Naive B cell (primary cell): Measurements from ENCODE around the gene ITPKA. TPM values are rescaled to one million over a fixed set of nuclear protein-coding genes. Genes with fewer than 3 reads are reported as not detected.

ENCODE experiments used
- ATAC-seq, 2 donors: fragments of 150-1000 bp; cut with Tn5 transposase; 2 replicates each; pipeline ENCODE4 v1.10.0; 2021; ENCODE audit warnings: low read depth in 2 of 2, mild to moderate bottlenecking in 2 of 2, moderate library complexity in 2 of 2
- DNase-seq: peaks from one replicate; pipeline ENCODE4 v3.0.0; 2022
- H3K27ac Mint-ChIP-seq, 6 donors: one replicate each; pipeline ENCODE4 v1.8.0; 2020 to 2022; ENCODE audit warnings: mild to moderate bottlenecking in 6 of 6, mixed read lengths in 6 of 6, moderate library complexity in 5 of 6, inconsistent platforms in 2 of 6
- H3K27me3 Mint-ChIP-seq, 3 donors: one replicate each; pipeline ENCODE4 v1.8.0; 2021 to 2022; ENCODE audit warnings: mixed read lengths in 3 of 3, mild to moderate bottlenecking in 1 of 3
- H3K36me3 Mint-ChIP-seq, 2 donors: one replicate each; pipeline ENCODE4 v1.8.0; 2020 to 2022; ENCODE audit warnings: mixed read lengths in 2 of 2, inconsistent platforms in 1 of 2, mild to moderate bottlenecking in 1 of 2
- H3K4me1 Mint-ChIP-seq, 3 donors: one replicate each; pipeline ENCODE4 v1.8.0; 2020 to 2022; ENCODE audit warnings: mixed read lengths in 3 of 3, inconsistent platforms in 1 of 3, mild to moderate bottlenecking in 1 of 3, moderate library complexity in 1 of 3
- H3K4me3 Mint-ChIP-seq, 8 donors: one replicate each; pipeline ENCODE4 v1.8.0; 2020 to 2022; ENCODE audit warnings: mild to moderate bottlenecking in 8 of 8, mixed read lengths in 8 of 8, moderate library complexity in 8 of 8, inconsistent platforms in 2 of 8
- H3K9me3 Mint-ChIP-seq, 7 donors: one replicate each; pipeline ENCODE4 v1.8.0; 2020 to 2022; ENCODE audit warnings: mixed read lengths in 7 of 7, mild to moderate bottlenecking in 5 of 7, inconsistent platforms in 2 of 7, moderate library complexity in 1 of 7
- polyA plus RNA-seq, 6 donors: library from polyadenylated mRNA; unstranded; fragments of 300-500 nt; fragmentation: Illumina TruSeq; gene quantifications; one replicate each; pipeline ENCODE4 v1.2.3, GENCODE V29; 2021; ENCODE audit warnings: low read depth in 6 of 6

Gene ITPKA
- polyA plus RNA-seq, 6 donors from 2014 or later: not detected

DNA sequence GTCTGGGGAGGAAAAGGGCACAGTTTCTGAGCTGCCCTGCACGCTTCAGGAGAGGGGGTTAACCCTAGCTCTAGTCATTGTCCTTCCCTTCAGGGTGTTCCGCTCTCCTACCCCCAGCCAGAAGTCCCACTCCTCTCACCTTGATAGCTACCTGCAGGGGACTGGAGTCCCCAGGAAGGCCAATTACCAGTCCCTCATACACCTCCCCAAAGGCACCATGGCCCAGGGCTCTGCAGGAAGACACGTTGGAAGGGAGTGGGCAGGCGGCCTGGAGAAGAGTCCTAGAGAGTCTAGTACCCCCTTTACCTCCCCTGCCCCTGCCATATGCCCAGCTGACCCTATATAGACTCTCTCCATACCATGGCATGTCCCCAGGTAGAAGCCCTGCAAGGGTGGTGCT, 12.1 kb downstream of the ITPKA start:
- H3K27me3 Mint-ChIP-seq: peaks cover 5 to 34% (median 8%) of the 10 kb centered on the region in 3 donors
- peak overlapping the region in 1 of 6 donors; percentile 80 for H3K27ac Mint-ChIP-seq
- ATAC-seq (no peak), DNase-seq (no peak)
- peaks cover 19 to 29% (median 20%) of the 10 kb centered on the region in 3 donors for H3K4me1 Mint-ChIP-seq
- no peak overlapping the region for H3K4me3 Mint-ChIP-seq
- no peaks in the 10 kb centered on the region for H3K36me3 Mint-ChIP-seq
- no peaks in the 10 kb centered on the region for H3K9me3 Mint-ChIP-seq

DNA sequence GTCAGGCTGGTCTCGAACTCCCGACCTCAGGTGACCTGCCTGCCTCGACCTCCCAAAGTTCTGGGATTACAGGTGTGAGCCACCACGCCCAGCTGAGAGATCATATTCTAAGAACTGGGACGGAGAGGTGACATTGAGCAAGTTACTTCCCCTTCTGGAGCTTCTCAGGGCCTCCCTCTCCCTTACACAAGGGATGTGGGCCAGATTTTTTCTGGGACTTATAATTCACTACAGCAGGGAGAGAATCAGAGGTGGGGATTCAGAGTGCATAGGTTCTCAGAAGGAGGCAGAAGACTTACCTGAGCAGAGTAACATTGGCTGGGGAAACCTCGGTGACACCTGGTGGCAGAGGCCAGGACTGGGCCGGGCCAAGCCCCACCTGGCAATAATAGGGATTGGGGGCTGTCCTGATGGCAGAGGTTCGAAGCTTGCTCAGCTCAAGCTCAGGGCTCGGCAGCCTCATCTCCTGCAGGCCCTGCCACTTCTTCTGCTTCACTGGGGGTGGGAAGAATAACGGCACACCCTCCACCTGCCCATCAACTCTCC, 13.2 kb downstream of the ITPKA start:
- Mint-ChIP-seq H3K4me1 (peaks cover 11 to 20% (median 11%) of the 10 kb centered on the region in 3 donors), H3K4me3 (peak overlapping the region in 1 of 8 donors; percentile 25), H3K27ac (no peak overlapping the region), H3K36me3 (no peaks in the 10 kb centered on the region), H3K9me3 (no peaks in the 10 kb centered on the region), H3K27me3 (peaks cover 0 to 24% (median 0%) of the 10 kb centered on the region in 3 donors)
- ATAC-seq (no peak), DNase-seq (no peak)

DNA sequence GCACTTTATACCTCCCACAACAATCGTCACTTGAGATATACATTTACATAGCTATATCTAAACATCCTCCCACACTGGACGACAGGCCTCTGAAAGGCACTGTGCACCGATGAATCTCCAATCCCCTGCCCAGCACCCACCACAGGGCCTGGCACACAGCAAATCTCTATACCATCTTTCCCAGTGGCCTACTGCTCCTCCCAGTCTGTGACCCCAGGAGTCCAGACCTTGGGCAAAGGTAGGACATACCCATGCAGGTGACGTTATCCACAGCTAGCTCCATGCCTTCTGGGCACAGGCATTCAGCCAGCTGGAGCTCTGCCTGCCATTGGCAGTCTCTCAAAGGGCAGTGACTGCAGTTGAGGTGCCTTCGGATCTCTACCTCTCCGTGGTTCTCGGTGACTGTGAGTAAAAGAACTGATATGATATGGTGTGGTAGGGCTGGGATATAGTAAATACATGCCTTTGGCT, 14.2 kb downstream of the ITPKA start:
- H3K4me3 Mint-ChIP-seq: no peak overlapping the region
- ATAC-seq (no peak), DNase-seq (no peak)
- H3K36me3 Mint-ChIP-seq: no peaks in the 10 kb centered on the region
- H3K27me3 Mint-ChIP-seq: peaks cover 3 to 24% (median 7%) of the 10 kb centered on the region in 3 donors
- no peaks in the 10 kb centered on the region for H3K9me3 Mint-ChIP-seq
- no peak overlapping the region for H3K27ac Mint-ChIP-seq
- peaks cover 11 to 20% (median 12%) of the 10 kb centered on the region in 3 donors for H3K4me1 Mint-ChIP-seq

DNA sequence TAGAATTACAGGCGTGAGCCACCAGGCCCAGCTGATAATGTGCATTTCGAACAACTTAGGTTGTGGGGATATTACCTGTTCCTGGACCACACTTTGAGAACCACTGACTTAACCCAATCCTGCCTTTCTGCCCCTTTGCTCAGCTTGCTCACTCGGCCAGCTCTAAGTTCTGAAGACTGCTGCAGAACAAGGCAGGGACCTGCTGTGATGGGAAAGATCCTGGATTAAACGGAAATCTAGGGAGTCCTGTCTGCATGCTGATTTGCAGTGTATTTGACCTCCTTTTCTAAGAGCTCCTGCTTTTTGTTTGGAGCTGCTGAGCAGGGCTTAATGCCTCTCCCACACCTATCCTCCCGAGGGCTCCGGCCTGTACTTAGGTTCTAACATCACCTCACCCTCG, 17.1 kb downstream of the ITPKA start:
- peak overlapping the region in 4 of 8 donors; percentile 9 to 62 (median 46) for H3K4me3 Mint-ChIP-seq
- no peaks in the 10 kb centered on the region for H3K9me3 Mint-ChIP-seq
- no peak overlapping the region for H3K27ac Mint-ChIP-seq
- H3K27me3 Mint-ChIP-seq: peaks cover 8 to 22% (median 16%) of the 10 kb centered on the region in 3 donors
- H3K4me1 Mint-ChIP-seq: peaks cover 16 to 28% (median 27%) of the 10 kb centered on the region in 3 donors
- DNase-seq: no peak
- no peaks in the 10 kb centered on the region for H3K36me3 Mint-ChIP-seq
- ATAC-seq: no peak

DNA sequence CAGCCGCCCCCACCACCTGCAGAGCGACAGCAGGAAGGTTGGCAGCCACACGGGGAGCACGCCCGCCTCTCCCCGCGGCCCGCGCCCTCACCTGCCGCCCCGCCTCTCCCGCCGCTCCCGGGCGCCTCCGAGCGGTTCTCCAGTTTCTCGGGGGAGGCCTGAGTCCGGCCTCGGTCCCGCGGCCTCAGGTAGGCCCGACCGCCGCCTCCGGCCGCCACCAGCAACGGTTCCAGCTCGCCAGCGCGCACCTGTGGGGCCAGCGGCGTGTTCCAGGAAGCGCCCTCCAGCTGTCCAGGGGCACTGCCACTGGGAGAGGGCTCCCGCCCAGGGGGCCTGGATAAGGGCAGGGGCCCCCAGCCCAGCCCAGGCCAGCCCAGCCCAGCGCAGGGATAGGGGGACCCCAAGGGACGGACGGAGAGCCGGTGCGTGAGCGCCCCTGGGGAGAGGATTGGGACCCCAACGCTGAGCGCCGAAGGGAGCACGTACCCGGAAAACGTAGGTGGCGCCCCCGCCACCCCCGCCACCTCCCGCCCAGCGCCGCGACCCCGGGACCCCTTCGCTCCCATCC, 17.7 kb downstream of the ITPKA start:
- H3K27me3 Mint-ChIP-seq: peaks cover 8 to 22% (median 16%) of the 10 kb centered on the region in 3 donors
- no peaks in the 10 kb centered on the region for H3K9me3 Mint-ChIP-seq
- H3K4me3 Mint-ChIP-seq: peak overlapping the region in 2 of 8 donors; percentile 93
- H3K4me1 Mint-ChIP-seq: peaks cover 16 to 28% (median 27%) of the 10 kb centered on the region in 3 donors
- ATAC-seq (no peak), DNase-seq (no peak)
- no peaks in the 10 kb centered on the region for H3K36me3 Mint-ChIP-seq
- H3K27ac Mint-ChIP-seq: no peak overlapping the region

DNA sequence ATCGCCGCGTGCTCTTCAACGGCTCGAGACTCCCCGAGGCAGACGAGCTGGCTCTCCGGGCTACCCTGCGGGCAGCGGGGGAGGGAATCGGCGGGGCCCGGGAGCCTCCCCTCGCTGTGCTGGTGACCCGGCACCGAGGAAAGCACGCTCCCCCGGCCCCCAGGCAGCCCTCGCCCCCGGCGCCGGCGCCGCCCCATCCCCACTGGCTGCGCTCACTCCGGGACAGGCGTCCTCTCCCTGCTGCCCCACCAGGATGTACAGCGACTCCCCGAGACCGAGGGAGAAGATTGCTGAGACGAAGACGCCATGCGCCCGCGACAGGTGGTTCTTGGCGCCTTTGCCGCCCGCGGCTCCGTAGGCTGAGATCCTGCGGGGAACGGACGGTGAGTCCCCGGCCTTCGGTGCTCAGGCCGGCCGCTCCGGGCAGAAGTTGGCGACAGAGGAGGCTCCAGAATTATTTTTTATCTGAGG, 18.3 kb downstream of the ITPKA start:
- Mint-ChIP-seq H3K4me1 (peaks cover 16 to 32% (median 27%) of the 10 kb centered on the region in 3 donors), H3K9me3 (no peaks in the 10 kb centered on the region), H3K4me3 (peak overlapping the region in 7 of 8 donors; percentile 89 to 94 (median 91)), H3K27ac (peak overlapping the region in 1 of 6 donors; percentile 22), H3K36me3 (peaks cover 0 to 3% of the 10 kb centered on the region in 2 donors), H3K27me3 (peaks cover 8 to 22% (median 16%) of the 10 kb centered on the region in 3 donors)
- ATAC-seq: no peak
- no peak for DNase-seq

DNA sequence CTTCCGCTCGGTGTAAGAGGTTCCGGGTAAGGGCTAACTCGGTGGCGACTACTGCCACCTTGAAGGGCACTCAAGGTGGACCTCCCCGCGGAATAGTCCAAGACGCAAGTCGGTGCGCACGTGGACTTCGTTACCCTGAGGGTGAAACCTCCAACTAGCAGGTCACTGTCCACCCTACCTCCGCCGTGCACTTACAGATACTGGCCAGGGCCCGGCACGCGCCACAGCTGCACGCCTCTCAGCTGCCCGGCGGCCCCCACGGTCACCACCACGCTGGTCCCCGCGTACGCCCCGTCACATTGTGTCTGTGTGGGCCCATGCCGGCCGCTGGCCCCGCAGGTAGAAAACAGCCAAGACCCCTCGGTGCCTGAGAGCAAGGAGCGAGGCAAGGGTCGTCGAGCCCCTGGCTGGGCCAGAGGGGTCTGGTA, 18.9 kb downstream of the ITPKA start:
- Mint-ChIP-seq H3K36me3 (peaks cover 0 to 5% of the 10 kb centered on the region in 2 donors), H3K9me3 (no peaks in the 10 kb centered on the region), H3K27ac (peak overlapping the region in 2 of 6 donors; percentile 41 to 83), H3K4me1 (peaks cover 16 to 32% (median 27%) of the 10 kb centered on the region in 3 donors), H3K4me3 (peak overlapping the region; percentile 89 to 94 (median 91)), H3K27me3 (peaks cover 8 to 22% (median 16%) of the 10 kb centered on the region in 3 donors)
- DNase-seq (no peak), ATAC-seq (no peak)

DNA sequence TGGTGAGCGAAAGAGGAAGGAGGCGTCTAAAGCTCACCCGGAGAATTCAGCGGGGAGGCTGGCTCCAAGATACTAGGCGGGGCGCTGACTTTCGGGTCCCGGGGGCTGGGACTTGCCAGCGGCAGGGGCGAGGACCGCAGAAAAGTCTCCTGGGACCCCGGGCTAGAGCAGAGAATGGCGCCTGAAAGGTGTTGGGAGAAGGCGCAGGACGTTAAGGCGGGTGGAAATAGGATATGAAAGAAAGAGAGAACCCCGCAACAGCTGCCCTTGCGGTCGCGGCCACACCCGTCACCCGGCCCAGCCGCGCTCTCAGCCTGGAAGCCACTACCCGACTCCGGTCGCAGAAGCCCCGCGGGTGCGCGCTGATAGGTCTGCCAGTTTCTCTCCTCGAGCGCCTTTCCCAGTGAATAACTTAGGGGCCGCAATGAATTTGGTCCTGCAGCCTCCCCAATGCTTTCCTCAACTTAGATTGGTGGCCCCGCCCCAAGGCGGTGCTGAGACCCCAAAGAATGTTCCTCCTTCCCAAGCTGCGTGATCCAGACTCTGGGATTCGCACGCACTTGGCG, 19.3 kb downstream of the ITPKA start:
- Mint-ChIP-seq H3K9me3 (no peaks in the 10 kb centered on the region), H3K27ac (peak overlapping the region in 3 of 6 donors; percentile 11 to 83 (median 41)), H3K4me1 (peaks cover 17 to 32% (median 27%) of the 10 kb centered on the region in 3 donors), H3K27me3 (peaks cover 8 to 22% (median 16%) of the 10 kb centered on the region in 3 donors), H3K36me3 (peaks cover 0 to 5% of the 10 kb centered on the region in 2 donors), H3K4me3 (peak overlapping the region; percentile 89 to 94 (median 91))
- ATAC-seq: peak; percentile 74 to 75
- peak; percentile 63 for DNase-seq

DNA sequence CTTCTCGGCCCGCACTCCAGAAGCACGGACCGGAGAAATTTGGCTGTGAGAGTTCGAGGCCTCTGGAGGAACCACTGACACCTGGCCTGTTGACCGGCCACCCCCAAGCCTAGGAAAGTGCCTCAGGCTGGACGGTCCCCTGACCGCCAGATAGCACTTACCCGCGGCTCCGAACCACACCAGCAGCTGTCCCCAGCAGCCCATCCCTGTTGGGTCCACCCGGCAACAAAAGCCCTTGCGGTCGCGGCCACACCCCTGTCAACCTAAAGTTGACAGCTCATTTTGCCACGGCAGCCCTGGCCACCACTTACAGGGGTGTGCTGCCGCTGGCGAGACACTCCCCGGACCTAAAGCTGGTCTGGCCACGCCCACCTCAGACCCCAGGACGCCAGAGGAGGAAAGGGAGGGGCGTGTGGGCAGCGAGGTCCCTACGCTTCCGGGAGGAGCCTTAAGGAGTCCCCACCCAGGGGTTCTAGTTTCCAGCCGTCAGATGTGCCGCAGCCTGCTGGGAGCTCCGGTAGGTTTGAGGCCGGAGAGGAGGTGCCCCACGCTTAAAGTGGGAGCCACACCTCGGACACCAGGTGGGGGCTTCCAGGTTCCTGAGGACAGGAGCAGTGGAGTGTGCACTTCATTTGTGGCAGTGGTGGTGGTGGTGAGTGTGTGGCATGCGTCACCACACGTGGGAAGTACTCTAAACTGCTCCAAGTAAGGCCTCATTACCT, 20.0 kb downstream of the ITPKA start, which contains the start of gene LTK:
TSS of gene LTK (minus strand) at position 322 of the 722 bp plus-strand sequence. CDS start at position 204, 118 bp downstream.
- Mint-ChIP-seq H3K27me3 (peaks cover 8 to 22% (median 16%) of the 10 kb centered on the region in 3 donors), H3K4me1 (peaks cover 19 to 32% (median 27%) of the 10 kb centered on the region in 3 donors), H3K4me3 (peak within 1 kb of the TSS; percentile 89 to 94 (median 91)), H3K9me3 (no peaks in the 10 kb centered on the region), H3K27ac (peak within 1 kb of the TSS in 5 of 6 donors; percentile 11 to 83 (median 54)), H3K36me3 (peaks cover 0 to 5% of the 10 kb centered on the region in 2 donors)
- ATAC-seq: no peak
- DNase-seq: no peak

DNA sequence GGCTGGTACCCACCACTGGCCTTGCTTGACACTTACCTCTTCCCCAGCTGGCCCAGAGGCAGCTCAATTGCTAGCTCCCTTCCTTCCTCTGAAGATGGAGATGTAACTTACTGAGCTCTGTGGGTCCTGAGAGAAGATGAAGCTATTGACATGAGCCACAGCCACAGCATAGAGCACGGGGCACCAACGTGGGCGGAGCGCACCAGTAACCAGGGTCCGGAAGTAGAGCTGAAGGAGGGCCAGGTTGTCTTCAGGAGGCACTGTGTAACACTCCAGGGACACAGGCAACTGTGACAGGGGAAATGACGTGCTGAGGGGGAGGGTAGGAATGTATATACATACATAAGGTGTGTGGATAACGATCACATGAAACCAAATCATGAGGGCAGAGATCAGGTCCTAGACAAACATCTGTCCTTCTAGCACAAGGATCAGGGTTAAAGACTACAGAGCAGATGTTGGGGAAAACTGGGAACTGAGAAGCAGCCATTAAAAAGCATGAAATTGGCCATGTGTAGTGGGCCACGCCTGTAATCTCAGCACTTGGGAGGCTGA, 24.3 kb downstream of the ITPKA start:
- ATAC-seq (no peak), DNase-seq (no peak)
- peaks cover 11 to 23% (median 14%) of the 10 kb centered on the region in 3 donors for H3K4me1 Mint-ChIP-seq
- no peaks in the 10 kb centered on the region for H3K9me3 Mint-ChIP-seq
- peaks cover 5% of the 10 kb centered on the region in 2 donors for H3K36me3 Mint-ChIP-seq
- H3K27me3 Mint-ChIP-seq: peaks cover 4 to 11% (median 8%) of the 10 kb centered on the region in 3 donors
- H3K4me3 Mint-ChIP-seq: no peak overlapping the region
- H3K27ac Mint-ChIP-seq: no peak overlapping the region

DNA sequence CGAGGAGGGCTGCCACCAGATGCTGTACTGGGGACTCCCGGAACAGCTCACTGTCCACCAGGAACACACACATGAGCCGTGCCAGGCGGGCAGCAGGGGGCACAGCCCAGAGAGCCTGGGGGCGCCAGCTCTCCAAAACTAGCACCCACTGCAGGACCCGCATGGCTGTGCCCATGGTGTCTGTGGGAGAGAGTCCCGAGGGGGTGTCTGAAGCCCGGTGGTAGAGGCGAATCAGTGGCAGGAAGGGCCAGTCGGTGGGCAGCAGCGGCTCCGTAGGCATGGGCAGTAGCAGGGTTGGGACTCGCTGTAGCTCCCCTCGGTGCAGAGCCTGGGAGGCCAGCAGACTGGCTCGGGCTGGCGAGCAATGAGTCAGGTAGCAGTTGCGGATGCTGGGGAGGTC, 27.0 kb downstream of the ITPKA start:
- DNase-seq (no peak), ATAC-seq (no peak)
- H3K36me3 Mint-ChIP-seq: peaks cover 5 to 19% of the 10 kb centered on the region in 2 donors
- peak overlapping the region in 2 of 6 donors; percentile 62 to 76 for H3K27ac Mint-ChIP-seq
- no peaks in the 10 kb centered on the region for H3K27me3 Mint-ChIP-seq
- H3K9me3 Mint-ChIP-seq: no peaks in the 10 kb centered on the region
- H3K4me3 Mint-ChIP-seq: no peak overlapping the region
- peaks cover 0 to 7% (median 4%) of the 10 kb centered on the region in 3 donors for H3K4me1 Mint-ChIP-seq

DNA sequence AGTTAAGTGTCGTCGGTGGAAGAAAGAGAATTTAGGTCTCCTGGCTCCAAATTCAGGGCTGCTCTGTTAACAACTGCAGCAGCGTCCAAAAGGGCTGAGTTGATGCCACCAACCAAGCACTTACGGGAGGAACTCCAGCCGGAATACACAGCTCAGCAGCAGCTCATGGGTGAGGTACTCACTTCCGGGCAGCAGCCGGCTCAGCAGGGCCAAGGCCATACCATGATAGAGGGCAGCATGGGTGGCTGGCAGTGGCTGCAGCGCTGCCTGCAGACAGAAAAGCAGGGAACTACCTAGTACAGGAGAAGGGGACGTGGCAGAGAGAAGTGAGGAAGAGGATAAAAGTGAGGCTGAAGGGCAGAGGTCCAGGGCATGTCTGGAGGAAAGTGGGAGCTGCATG, 27.9 kb downstream of the ITPKA start:
- peak overlapping the region in 2 of 6 donors; percentile 6 to 25 for H3K27ac Mint-ChIP-seq
- no peak for ATAC-seq
- no peak for DNase-seq
- H3K4me1 Mint-ChIP-seq: peaks cover 0 to 7% (median 4%) of the 10 kb centered on the region in 3 donors
- no peak overlapping the region for H3K4me3 Mint-ChIP-seq
- no peaks in the 10 kb centered on the region for H3K27me3 Mint-ChIP-seq
- no peaks in the 10 kb centered on the region for H3K9me3 Mint-ChIP-seq
- H3K36me3 Mint-ChIP-seq: peaks cover 10 to 24% of the 10 kb centered on the region in 2 donors

DNA sequence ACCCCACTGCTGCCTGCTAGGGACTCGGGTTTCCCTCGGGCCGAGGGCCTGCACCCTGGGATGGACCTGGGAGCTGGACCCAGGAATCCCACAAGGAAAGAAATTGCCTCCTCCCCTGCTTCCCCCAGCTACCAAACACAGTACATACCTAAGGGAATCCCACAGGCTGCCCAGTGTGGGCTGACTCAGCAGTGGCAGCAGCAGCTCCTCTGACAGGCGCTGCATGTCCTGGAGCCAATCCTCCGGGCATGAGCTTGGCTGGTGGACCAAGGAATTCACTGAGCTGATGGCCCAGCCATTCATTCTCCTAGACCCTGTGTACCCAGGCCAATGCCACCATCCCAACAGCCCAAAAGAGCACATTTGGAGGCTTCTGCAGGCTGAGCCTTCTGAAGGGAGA, 29.4 kb downstream of the ITPKA start:
- Mint-ChIP-seq H3K27me3 (no peaks in the 10 kb centered on the region), H3K27ac (no peak overlapping the region), H3K9me3 (no peaks in the 10 kb centered on the region), H3K36me3 (peaks cover 11 to 39% of the 10 kb centered on the region in 2 donors), H3K4me3 (no peak overlapping the region), H3K4me1 (peaks cover 0 to 4% (median 0%) of the 10 kb centered on the region in 3 donors)
- ATAC-seq (no peak), DNase-seq (no peak)
